GF-D8 (cell line): ENCODE results near the gene SMARCB1.
A peak's percentile ranks its signal among the peaks of the same experiment; 100 is the strongest.

Experiments
- DNase-seq: peaks from one replicate; lab custom pipeline; 2025; lab: John Stamatoyannopoulos, UW

Gene SMARCB1

DNA sequence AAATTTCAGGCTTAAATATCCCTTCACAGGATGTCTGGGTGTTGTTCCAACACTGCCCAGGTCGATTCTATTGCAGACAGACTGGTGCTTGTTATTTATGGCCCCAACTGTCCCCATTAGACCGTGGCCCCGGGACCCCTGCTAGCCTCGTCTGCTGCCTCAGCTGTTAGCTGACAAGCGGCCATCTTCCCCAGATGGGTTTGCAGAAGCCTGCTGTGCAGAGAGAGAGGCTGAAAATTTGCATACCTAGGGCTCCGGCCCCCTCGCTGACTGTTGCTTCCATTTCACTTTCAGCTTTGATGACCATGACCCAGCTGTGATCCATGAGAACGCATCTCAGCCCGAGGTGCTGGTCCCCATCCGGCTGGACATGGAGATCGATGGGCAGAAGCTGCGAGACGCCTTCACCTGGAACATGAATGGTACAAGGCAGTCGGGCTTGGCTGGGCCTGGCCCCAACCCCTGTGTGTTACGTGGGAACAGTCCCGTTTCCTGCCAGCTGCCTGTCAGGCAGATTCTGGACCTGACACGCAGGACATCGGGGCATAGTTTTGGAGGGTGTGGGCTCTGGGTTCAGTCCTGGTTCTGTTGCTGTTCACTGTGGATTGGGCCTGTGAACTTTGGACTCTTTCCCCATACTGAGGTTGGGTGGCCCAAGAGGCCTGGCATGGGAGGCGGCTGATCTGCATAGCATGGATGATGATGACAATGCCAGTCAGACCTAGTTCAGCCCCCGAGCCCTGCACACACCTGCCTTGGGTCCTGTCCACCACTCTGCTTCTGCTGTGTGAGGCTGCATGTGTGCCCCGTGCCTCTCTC, 16.4 kb downstream of the SMARCB1 start:
- DNase-seq: no peak

- DNase-seq: no peak
Observed at GRCh38 chr22:23804781-23805291, 18.1 kb downstream of the SMARCB1 start.

GRCh38 chr22:23806837-23807236, 20.1 kb downstream of the SMARCB1 start:
- DNase-seq: no peak

DNA sequence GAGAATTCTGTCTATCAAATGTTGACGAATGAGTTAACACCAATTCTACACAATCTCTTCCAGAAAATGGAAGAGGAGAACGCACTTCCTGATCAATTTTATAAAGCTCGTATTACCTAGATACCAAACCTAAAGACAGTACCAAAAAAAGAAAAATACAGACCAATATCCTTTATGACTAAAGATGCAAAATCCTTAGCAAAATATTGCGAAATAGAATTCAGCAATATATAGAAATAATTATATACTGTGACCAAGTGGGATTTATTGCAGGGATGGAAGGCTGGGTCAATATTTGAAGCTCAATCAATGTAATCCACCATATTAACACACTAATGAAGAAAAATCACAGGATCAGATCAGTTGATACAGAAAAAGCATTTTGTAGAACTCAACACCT, 25.6 kb downstream of the SMARCB1 start:
- DNase-seq: no peak

DNA sequence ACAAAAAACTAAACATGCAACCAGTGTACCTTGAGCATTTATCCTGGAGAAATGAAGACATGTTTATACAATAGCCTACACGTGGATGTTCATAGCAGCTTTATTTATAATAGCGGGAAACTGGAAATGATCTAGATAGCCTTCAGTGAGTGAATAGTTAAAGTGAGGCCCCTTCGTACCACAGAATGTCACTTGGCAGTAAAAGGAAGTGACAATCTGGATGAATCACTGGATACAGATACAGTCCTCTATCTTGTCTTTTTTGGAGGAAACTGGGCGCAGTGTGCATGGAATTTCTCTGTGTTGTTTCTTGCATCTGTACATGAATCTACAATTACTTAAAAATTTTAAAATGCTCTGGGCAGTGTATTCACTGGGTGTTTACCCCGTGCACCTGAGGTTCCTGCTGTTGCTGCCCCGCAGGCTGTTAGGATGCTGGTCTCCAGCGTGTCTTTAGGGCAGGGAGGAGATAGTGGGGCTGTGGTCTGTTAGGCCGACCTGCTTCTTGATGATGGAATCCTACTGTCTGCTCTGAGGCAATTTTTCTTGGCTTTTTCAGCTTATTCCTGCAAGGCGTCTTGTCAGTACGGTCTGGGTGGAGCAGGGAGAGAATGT, 28.9 kb downstream of the SMARCB1 start:
- DNase-seq: no peak

DNA sequence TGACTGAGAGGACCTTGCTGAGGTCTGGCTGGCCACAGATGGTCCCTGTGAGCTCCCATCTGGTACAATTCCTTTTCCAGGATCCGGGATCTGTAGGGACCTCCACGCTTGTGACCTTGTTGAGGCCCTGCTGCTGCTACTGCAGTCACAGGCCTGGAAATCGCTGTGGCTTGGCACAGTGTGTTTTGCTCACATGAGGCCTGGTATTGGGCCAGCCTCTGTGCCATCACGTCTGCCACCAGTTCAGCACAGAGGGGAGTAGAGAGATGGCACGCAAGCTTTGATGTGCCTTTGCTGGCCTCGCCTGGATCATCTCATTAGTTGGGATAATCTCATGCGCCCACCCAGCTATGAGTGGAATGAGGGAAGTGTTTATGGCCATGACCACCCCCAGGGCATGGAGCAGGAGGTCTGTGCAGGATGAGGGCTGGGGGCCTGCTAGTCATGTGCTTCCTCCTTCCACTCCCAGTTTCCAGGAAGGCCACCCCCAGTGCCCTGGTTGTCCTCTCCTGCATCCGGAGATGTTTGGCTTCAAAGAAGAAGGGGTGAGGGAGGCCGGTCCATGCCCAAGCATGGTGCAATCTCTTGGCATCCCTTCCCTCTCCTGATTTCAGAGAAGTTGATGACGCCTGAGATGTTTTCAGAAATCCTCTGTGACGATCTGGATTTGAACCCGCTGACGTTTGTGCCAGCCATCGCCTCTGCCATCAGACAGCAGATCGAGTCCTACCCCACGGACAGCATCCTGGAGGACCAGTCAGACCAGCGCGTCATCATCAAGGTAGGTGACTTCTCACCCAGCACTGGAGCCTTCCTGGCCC, 29.6 kb downstream of the SMARCB1 start:
- no peak for DNase-seq

DNA sequence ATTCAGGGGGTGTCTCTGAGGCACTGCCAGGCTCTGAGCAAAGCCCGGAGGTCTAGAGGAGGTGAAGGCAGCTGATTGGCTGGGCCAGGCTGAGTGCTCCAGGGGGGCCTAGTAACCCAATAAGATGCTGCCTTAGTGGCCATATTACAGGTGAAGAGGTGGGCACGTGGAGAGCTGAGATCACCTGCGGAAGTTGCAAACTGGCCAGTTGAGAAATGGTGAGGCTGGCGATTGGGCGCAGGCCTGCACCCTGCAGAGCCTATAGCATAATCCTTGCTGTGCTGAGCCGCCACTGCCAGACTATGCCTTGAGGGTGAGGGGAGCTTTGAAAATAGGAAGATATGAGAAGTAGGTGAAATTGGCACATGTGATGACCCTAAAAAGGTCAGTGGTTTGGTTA, 30.4 kb downstream of the SMARCB1 start:
- DNase-seq: no peak

DNA sequence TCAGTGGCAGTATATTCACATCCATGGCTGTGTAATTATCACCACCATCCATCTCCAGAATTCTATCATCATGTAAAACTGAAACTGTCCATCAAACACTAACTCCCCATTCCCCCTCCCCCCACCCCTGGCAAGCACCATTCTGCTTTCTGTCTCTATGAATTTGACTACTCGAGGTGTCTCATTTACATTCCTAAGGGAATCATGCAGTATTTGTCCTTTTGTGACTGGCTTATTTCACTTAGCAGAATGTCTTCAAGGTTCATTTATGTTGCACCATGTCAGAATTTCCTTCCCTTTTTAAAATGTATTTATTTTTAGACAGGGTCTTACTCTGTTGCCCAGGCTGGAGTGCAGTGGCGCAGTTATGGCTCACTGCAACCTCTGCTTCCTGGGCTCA, 31.8 kb downstream of the SMARCB1 start:
- no peak for DNase-seq

DNA sequence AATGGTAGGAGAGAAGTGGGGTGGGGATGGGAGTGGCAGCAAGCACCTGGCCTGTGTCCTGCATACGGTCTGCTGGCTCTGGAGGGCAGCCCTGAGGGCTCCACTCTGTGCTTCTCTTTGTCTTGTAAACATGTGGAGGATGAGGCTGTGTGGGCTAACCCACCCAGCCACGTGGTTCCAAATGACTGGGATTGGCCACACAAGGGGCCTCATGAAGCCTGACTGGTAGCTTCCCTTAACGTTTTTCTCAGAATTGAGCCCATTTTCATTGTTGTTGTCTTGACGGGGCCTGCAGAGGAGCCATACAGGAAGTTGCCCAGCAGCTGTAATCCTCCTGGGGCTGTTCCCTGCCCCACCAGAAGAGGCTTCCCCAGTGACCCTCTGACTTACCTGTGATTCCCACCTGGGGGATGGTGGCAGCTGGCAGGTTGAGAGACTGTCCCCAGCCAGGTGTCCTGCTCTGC, 34.0 kb downstream of the SMARCB1 start:
- DNase-seq: peak; percentile 84

GRCh38 chr22:23822101-23822671, 35.4 kb downstream of the SMARCB1 start:
- no peak for DNase-seq

DNA sequence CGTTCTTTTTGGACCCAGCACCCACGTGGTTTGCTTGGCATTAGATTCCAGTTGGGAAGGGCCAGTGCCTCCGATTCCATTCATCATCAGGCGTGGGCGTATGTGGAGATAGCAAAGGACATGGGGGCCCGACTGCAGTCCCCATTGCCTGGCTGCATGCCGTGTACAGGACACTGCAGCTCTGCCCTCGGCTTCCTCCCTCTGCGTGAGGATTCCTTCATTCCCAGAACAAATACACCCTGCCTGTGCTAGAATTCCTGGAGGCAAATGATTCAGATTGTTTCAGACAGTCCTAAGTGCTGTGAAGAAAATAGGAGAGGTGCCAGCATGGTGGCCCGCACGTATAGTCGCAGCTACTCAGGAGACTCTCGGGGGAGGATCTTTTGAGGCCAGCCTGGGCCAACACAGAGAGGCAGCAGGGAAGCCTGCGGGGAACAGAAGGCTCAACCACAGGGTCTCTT, 36.6 kb downstream of the SMARCB1 start:
- DNase-seq: no peak

DNA sequence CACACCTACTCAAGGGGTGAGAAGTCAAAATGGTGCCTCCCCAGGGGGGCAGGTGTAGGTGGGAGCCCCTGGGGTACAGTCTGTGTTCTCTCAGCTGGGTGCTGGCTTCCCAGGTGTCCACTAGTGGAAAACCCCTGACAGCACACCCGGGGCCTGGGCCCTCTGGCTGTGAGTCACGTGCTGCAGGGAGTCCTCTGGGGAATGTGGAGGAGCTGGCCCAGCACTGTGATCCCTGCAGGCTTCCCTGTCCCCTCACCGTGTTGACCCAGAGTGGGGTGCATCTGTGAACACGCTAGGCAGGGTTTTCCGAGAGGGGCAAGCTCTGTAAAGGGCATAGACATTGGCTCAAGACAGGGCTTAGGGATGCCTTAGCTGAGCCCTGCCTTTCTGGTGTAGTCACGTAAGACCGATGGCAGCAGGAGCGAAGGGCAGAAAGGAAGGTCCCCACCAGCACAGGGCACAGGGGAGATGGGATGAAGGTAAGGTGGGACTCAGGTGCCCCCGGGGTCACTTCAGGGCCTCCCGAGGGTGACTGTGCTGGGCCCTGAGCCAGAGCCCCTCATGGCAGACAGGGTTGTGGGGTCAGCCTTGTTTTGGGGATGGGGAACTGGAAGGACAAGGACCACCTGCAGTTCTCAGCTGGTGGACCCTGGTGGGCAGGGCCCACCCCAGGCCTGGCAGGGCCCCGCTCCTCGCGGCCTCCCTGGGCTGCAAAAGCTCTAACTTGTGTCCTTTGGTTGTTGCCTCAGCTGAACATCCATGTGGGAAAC, 37.9 kb downstream of the SMARCB1 start:
- no peak for DNase-seq

- no peak for DNase-seq
Observed at GRCh38 chr22:23825246-23825905, 38.6 kb downstream of the SMARCB1 start.

DNA sequence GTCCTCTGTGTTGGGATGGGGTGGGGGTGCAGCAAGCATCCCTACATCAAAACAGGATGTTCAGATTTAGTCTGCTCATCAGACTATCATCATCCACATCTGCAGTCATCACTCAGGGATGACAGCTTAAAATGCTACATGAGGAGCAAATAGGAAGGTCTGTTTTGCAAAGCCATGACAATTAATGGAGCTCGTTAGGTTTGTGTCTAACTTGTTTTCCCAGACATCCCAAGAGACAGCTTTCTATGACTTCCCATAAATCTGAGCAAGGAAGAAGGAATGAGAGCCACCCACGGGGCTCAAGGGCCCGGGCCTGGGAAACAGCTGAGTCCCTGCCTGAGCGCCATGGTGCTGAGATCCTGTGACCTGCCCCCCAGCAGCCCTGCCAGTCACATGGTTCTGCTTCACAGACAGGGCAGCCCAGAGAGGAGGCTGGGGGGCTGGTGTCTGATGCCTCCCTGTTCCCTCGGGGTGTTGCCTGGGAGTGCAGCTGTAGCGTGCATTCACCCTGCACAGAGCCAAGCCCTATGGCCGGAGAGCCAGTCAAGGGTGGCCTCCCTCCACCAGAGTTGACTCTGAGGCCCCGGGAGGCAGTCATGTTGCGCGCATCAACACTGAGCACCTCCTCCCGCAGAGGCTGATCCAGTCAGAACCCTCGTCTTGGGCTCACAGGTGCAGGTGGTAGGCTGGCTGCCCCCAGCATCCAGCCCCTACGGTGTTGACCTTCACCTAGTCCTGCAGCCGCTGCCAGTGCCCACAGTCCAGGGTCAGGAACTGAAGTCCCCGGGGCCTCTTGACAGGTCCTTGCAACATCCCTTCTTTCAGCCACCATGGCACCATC, 40.0 kb downstream of the SMARCB1 start:
- no peak for DNase-seq

GRCh38 chr22:23827351-23827995, 40.7 kb downstream of the SMARCB1 start:
- no peak for DNase-seq

GRCh38 chr22:23828800-23829680, 42.3 kb downstream of the SMARCB1 start:
- DNase-seq: no peak

- no peak for DNase-seq
Observed at GRCh38 chr22:23829845-23830372, 43.1 kb downstream of the SMARCB1 start.

DNA sequence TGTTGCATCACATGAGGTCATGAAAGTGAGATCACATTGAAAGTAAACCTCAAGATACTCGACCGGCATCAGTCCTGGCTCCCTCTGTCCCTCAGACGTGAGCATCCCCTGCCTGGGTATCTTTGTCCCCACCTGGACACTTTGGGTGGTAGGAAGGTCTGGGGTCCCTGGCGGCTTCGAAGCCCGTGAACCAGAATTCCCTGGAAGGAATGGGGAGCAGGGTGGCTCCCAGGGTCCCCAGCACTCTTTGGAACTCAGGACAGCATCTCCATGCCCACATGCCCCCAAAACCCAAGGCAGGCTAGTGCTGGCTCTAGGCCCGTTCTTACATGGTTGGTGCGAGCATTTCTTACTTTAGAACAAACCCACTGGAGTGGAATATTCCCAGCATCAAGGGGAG, 44.5 kb downstream of the SMARCB1 start:
- DNase-seq: no peak
